Mucosa of rectum (tissue), 2 donors: ENCODE data around the gene IMPG1.

Experiments used
- H3K27ac ChIP-seq, 2 donors: one replicate each; pipeline ENCODE4 v1.7.0; 2013; ENCODE audit warnings: inconsistent platforms in 2 of 2, low read depth in 2 of 2, low read length in 2 of 2
- H3K27me3 ChIP-seq, 2 donors: one replicate each; pipeline ENCODE4 v1.7.0; 2013; ENCODE audit warnings: low read length in 2 of 2; ENCODE audit not compliant: control insufficient read depth in 2 of 2, insufficient read depth in 2 of 2
- H3K36me3 ChIP-seq, 2 donors: one replicate each; pipeline ENCODE4 v1.7.0; 2013; ENCODE audit warnings: low read length in 2 of 2; ENCODE audit not compliant: control insufficient read depth in 2 of 2, insufficient read depth in 2 of 2
- H3K4me1 ChIP-seq, 2 donors: one replicate each; pipeline ENCODE4 v1.7.0; 2013; ENCODE audit warnings: low read length in 2 of 2, mild to moderate bottlenecking in 1 of 2; ENCODE audit not compliant: control insufficient read depth in 2 of 2, insufficient read depth in 2 of 2
- H3K4me3 ChIP-seq, 2 donors: one replicate each; pipeline ENCODE4 v1.7.0; 2013; ENCODE audit warnings: low read length in 2 of 2
- H3K9ac ChIP-seq, 2 donors: one replicate each; pipeline ENCODE4 v1.7.0; 2013; ENCODE audit warnings: low read length in 2 of 2, low read depth in 1 of 2, mild to moderate bottlenecking in 1 of 2
- H3K9me3 ChIP-seq, 2 donors: one replicate each; pipeline ENCODE4 v1.7.0; 2013; ENCODE audit warnings: low read length in 2 of 2; ENCODE audit not compliant: control insufficient read depth in 2 of 2
- donor health status: healthy.
- donor health status: Normal muscosa, but diverticular disease.

Gene IMPG1, protein sequence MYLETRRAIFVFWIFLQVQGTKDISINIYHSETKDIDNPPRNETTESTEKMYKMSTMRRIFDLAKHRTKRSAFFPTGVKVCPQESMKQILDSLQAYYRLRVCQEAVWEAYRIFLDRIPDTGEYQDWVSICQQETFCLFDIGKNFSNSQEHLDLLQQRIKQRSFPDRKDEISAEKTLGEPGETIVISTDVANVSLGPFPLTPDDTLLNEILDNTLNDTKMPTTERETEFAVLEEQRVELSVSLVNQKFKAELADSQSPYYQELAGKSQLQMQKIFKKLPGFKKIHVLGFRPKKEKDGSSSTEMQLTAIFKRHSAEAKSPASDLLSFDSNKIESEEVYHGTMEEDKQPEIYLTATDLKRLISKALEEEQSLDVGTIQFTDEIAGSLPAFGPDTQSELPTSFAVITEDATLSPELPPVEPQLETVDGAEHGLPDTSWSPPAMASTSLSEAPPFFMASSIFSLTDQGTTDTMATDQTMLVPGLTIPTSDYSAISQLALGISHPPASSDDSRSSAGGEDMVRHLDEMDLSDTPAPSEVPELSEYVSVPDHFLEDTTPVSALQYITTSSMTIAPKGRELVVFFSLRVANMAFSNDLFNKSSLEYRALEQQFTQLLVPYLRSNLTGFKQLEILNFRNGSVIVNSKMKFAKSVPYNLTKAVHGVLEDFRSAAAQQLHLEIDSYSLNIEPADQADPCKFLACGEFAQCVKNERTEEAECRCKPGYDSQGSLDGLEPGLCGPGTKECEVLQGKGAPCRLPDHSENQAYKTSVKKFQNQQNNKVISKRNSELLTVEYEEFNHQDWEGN

DNA sequence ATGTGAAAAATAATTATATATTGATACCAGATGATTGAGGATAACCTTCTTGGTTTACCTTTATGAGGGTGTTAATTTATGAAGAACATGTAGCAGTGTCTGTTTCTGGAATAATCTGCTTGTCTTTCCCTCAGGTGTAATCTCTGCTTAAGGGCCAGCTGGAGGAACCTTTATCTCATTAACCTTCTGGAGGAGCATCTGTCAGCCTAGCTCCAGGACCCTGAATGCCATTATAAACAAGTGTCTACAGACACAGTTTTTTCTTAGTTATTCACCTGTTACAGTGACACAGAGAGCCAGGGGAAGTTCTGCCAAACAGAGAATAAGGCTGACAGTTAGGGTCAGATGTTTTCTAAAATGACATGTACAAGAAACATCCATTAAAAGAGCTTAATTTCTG is at the start of gene IMPG1:
Gene IMPG1 (minus strand): TSS at position 101 of the 400 bp plus-strand sequence. CDS start 174 bp downstream, outside the sequence.
- Histone ChIP-seq H3K9me3 (no peaks in the 10 kb centered on the region), H3K27me3 (no peaks in the 10 kb centered on the region), H3K36me3 (no peaks in the 10 kb centered on the region), H3K27ac (no peak within 1 kb of the TSS), H3K4me1 (no peaks in the 10 kb centered on the region), H3K9ac (no peak within 1 kb of the TSS), H3K4me3 (no peak within 1 kb of the TSS)

DNA sequence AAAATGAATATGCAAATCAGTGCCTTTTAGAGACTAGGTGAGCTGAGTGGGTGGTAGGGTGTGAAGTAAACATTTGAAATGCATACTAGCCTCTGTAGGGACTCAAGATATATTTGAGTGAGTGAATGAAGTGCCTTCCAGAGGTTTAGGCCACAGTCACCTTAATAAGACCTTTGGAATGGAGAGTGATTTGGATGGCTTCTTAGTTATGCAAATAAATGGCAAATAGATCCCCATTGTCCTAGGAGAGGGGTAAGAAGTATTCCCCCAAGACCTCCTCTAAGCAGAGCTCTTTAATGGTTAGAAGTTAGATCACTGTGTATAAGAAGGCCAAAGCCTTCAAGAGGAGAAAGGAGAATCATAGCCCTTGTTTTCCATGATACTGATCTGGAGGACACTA is 47.8 kb upstream of the IMPG1 start:
- Histone ChIP-seq H3K4me1 (no peaks in the 10 kb centered on the region), H3K4me3 (no peak overlapping the region), H3K27ac (no peak overlapping the region), H3K36me3 (no peaks in the 10 kb centered on the region), H3K9ac (no peak overlapping the region), H3K9me3 (peaks cover 0 to 4% of the 10 kb centered on the region in 2 donors), H3K27me3 (no peaks in the 10 kb centered on the region)

DNA sequence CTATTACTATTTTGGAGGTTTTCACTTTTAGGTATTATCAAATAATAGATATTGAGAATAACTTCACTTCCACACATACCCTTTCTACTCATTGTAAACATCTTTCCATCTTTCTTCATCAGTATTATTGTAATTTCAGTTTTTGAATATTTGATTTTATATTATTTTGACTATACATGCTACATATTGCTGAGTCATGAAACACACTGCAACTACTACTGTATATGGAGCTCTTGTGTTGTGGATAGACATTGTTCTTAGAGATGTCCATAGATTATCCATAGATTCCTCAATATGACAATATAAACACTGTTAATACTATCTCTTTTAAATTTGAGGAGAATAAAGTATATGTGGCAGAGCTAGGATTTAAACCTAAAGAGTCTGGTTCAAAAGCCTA is 819 bp upstream of the IMPG1 start:
- no peaks in the 10 kb centered on the region for H3K36me3 ChIP-seq
- no peak overlapping the region for H3K27ac ChIP-seq
- H3K4me1 ChIP-seq, result no peaks in the 10 kb centered on the region
- H3K4me3 ChIP-seq, result no peak overlapping the region
- H3K9me3 ChIP-seq, result no peaks in the 10 kb centered on the region
- no peak overlapping the region for H3K9ac ChIP-seq
- H3K27me3 ChIP-seq, result no peaks in the 10 kb centered on the region

DNA sequence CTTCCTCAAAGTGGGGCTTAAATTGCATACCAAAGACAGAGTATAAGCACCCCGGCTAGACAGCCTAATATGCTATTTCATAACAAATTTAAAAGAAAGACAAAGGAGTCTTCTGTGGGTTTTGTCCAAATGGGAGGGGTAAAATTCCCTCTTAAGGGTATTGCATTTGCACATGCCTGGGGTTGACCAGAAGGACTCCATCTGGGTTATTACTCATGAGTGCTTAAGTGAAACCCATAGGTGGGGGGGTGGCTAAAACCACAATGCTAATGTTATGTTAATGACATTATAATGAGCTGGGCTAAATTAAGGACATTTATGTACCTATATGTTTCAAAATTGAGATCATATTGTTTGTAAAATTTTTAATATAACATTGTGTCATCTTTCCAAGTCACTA is 15.0 kb downstream of the IMPG1 start:
- H3K27me3 ChIP-seq, result no peaks in the 10 kb centered on the region
- H3K4me1 ChIP-seq, result no peaks in the 10 kb centered on the region
- no peak overlapping the region for H3K4me3 ChIP-seq
- H3K9me3 ChIP-seq, result no peaks in the 10 kb centered on the region
- no peaks in the 10 kb centered on the region for H3K36me3 ChIP-seq
- no peak overlapping the region for H3K27ac ChIP-seq
- H3K9ac ChIP-seq, result no peak overlapping the region

DNA sequence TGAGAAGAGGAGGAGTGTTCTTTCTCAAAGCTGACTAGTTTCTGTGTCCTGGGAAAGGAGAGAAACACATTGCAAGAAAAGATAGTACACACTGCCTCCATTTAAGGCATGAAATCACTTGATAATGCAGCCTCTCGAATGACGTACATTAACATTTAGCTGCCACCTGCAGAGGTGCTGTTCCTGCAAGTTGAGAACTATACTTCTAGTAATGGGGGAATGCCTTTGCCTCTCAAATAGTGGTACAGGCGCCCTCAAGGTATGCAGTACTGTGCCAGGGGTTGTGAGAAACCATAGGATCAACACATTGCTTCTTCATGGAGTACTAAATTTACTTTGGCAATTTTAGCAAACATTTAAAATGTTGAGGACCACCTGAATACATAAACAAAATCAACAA is 20.1 kb downstream of the IMPG1 start:
- H3K4me3 ChIP-seq, result no peak overlapping the region
- H3K27me3 ChIP-seq, result no peaks in the 10 kb centered on the region
- no peaks in the 10 kb centered on the region for H3K4me1 ChIP-seq
- no peak overlapping the region for H3K9ac ChIP-seq
- H3K27ac ChIP-seq, result no peak overlapping the region
- no peaks in the 10 kb centered on the region for H3K36me3 ChIP-seq
- no peaks in the 10 kb centered on the region for H3K9me3 ChIP-seq

DNA sequence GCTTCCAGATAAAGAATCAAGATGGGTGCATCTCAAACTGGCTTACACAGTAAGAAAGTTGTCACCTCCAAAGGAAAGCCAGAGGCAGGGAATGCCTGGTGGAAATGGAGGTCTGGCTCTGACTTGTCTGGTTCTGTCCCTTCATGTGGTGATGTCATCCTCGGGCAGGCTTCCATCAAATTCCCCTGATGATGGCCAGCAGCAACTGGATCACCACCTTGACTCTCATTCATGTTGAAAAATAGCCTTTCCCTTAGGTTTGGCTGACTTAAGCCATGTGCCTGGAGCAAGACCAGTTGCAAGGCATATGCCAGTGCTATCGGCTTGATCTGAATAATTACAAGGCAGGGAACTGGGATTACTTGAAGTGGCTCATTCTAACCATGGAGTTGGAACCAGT is 28.8 kb downstream of the IMPG1 start:
- Histone ChIP-seq H3K4me3 (no peak overlapping the region), H3K9me3 (no peaks in the 10 kb centered on the region), H3K9ac (no peak overlapping the region), H3K4me1 (no peaks in the 10 kb centered on the region), H3K27ac (no peak overlapping the region), H3K36me3 (no peaks in the 10 kb centered on the region), H3K27me3 (no peaks in the 10 kb centered on the region)

DNA sequence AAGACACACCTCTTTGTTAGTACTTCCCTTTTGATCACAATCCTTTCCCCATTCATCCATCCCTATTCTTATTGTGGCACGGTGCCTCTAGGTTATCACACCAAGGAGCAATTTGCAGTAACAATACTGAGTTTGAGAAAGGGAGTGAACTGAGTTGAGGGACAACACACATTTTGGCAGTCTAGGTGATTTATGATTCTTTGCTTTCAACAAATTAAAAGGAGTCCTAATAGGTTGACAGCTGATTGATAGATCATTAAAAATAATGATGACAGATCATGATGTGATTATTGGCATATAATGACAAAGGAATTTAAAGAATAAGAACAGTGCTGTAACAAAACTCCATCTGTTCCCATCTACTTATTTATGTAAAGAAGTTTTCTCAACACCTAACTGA is 36.7 kb downstream of the IMPG1 start:
- no peaks in the 10 kb centered on the region for H3K36me3 ChIP-seq
- H3K27me3 ChIP-seq, result no peaks in the 10 kb centered on the region
- H3K9me3 ChIP-seq, result no peaks in the 10 kb centered on the region
- H3K27ac ChIP-seq, result no peak overlapping the region
- no peak overlapping the region for H3K9ac ChIP-seq
- no peaks in the 10 kb centered on the region for H3K4me1 ChIP-seq
- H3K4me3 ChIP-seq, result no peak overlapping the region

DNA sequence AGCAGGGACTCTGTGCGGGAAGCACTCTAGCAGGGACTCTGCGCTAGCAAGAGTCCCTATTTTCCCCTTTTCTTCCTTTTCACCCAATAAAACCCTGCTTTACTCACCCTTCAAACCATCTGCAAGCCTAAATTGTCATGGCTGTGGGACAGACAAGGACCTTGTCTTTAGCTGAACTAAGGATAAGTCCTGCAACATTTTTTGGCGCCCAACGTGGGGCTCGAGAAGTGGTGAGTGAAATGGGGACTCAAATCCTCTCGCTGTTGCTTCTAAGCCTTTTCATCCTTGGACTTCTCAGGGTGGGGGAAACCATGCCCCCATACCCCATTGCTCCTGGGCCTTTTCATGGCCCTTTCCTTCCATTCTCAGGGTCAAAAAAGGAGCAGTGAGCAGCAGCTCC is 46.4 kb downstream of the IMPG1 start:
- no peaks in the 10 kb centered on the region for H3K36me3 ChIP-seq
- no peak overlapping the region for H3K4me3 ChIP-seq
- no peak overlapping the region for H3K27ac ChIP-seq
- peaks cover 3 to 15% of the 10 kb centered on the region in 2 donors for H3K9me3 ChIP-seq
- H3K9ac ChIP-seq, result no peak overlapping the region
- H3K4me1 ChIP-seq, result no peaks in the 10 kb centered on the region
- H3K27me3 ChIP-seq, result no peaks in the 10 kb centered on the region

DNA sequence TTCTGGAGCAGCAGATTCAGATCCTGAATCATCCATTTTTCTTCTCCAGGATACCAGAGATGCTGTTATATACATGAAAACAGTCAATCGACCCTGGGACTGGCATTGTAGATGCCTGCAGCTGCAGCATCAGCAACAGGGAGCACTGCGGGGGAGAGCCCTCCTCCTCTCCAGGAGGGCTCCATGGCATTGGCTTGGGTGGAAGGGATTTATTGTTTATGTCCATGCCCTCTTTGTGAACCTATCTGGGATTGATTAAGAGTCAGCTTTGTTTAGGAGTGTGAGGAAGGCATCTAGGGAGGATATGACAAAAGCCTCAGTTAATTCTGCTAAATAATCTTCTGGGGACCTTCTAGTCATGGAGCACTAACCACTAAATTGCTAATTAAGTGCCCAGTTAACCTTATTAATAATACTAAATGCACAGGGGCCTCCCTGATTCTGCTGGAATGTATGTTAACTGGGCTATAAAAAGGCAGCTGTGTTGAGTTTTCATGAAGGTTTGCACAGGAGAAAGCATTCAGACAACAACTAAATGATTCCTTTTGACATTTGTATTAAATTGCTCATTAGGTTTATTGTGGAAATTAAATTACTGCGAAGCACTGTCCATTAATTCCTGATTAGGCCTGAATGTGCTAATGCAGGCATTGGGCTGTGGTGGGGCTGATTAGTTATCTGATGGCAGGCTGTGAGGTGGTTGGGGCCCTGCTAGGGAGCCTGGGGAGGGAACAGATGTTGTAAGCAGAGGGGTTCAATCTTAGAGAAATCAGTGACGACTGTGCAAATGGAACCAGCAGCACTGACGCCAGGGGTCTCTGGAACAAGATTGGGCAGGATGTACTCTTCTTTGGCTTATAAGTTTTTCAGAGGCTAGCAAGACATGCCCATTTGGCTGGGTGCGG is 57.6 kb downstream of the IMPG1 start:
- Histone ChIP-seq H3K4me1 (no peaks in the 10 kb centered on the region), H3K4me3 (no peak overlapping the region), H3K9me3 (no peaks in the 10 kb centered on the region), H3K9ac (no peak overlapping the region), H3K27ac (no peak overlapping the region), H3K36me3 (no peaks in the 10 kb centered on the region), H3K27me3 (no peaks in the 10 kb centered on the region)

DNA sequence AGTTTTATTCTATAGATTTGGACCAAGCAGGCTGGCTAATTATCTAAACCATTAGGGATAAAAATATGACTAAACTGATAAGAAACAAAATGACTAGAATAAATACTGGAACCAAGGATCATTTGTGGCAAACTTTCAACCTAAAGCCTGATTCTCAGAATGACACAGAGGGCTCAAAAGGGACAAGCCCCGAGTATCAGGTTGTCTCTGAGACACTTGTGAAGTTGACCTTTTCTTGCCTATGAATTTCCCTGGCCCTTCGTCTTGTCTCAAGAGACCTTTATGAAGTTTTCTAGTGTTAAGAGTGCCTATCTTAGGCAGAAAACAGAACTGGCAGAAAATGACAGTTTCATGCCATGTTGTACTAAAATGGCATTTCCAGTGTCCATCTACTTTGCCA is 68.3 kb downstream of the IMPG1 start:
- Histone ChIP-seq H3K4me1 (no peaks in the 10 kb centered on the region), H3K27me3 (no peaks in the 10 kb centered on the region), H3K9me3 (no peaks in the 10 kb centered on the region), H3K9ac (no peak overlapping the region), H3K36me3 (no peaks in the 10 kb centered on the region), H3K4me3 (no peak overlapping the region), H3K27ac (no peak overlapping the region)
